ENCODE data around the gene PRM2.

- TF ChIP-seq POLR2AphosphoS5 (IDR thresholded peaks at IDR 0.05; ENCODE audit: low read depth, low read length) (no peak), REST (IDR thresholded peaks at IDR 0.05; ENCODE audit: insufficient read depth in 1 of 2, low read depth in 2 of 2, low read length in 2 of 2) (no peak), TAF1 (IDR thresholded peaks at IDR 0.05; ENCODE audit: borderline replicate concordance, insufficient read depth, low read length) (no peak), FOXP2 (optimal IDR thresholded peaks at IDR 0.05; ENCODE audit: borderline replicate concordance, extremely low read depth, extremely low read length, insufficient read depth) (no peak)
These were observed 23.7 kb upstream of the PRM2 start for GRCh38 chr16:11299865-11300559.

Data from PFSK-1 (cell line).